Tibial artery (tissue), 4 donors: ENCODE results near the gene GMEB2.
"Not testable (repeated sequence)": the region's sequence is repeated elsewhere in the genome, so short reads cannot be mapped to it uniquely, and the experiment has no call there.

Experiments used
- DNase-seq, 2 donors: peaks; one replicate each; pipeline ENCODE4 v3.0.0-alpha.2; 2019
- H3K27ac ChIP-seq, 2 donors: fragments of 200-600 bp; sonication (generic) in 1 of 2; 1 replicate in 1 of 2; 2 replicates in 1 of 2; pipeline ENCODE4 v1.5.1; 2018 to 2019; ENCODE audit warnings: mild to moderate bottlenecking in 1 of 2
- H3K27me3 ChIP-seq, 2 donors: fragments of 200-600 bp; sonication (generic) in 1 of 2; one replicate each; pipeline versions ENCODE4 v1.5.1 to v1.6.0; 2016 to 2019
- H3K36me3 ChIP-seq, 3 donors: fragments of 200-600 bp; sonication (generic) in 2 of 3; one replicate each; pipeline ENCODE4 v1.5.1; 2016 to 2019; ENCODE audit warnings: mild to moderate bottlenecking in 2 of 3
- H3K4me1 ChIP-seq, 4 donors: fragments of 200-600 bp; sonication (generic) in 2 of 4; 1 replicate in 3 of 4; 2 replicates in 1 of 4; pipeline ENCODE4 v1.5.1; 2016 to 2019
- H3K4me3 ChIP-seq, 2 donors: fragments of 200-600 bp; sonication (generic) in 1 of 2; 1 replicate in 1 of 2; 2 replicates in 1 of 2; pipeline ENCODE4 v1.5.1; 2018 to 2019; ENCODE audit warnings: mild to moderate bottlenecking in 2 of 2
- H3K9me3 ChIP-seq, 3 donors: fragments of 200-600 bp; sonication (generic) in 1 of 3; one replicate each; pipeline ENCODE4 v1.5.1; 2016 to 2019
- intact Hi-C: fragments of 100-400 bp; cut with DNase I; formaldehyde crosslinking; loops from one replicate; pipeline ENCODE4 v1.15.0; 2023; ENCODE audit warnings: low total_unique reads
- TF ChIP-seq, protein P1 (sequence below), 2 experiments: fragments of 200-600 bp in 1 of 2; fragments of 450-650 bp in 1 of 2; IDR thresholded peaks; one replicate each; pipeline ENCODE4 v1.5.1; 2017 to 2019; ENCODE audit warnings: antibody characterized with exemption in 2 of 2, mild to moderate bottlenecking in 1 of 2, moderate library complexity in 1 of 2

The GMEB2 gene

DNA sequence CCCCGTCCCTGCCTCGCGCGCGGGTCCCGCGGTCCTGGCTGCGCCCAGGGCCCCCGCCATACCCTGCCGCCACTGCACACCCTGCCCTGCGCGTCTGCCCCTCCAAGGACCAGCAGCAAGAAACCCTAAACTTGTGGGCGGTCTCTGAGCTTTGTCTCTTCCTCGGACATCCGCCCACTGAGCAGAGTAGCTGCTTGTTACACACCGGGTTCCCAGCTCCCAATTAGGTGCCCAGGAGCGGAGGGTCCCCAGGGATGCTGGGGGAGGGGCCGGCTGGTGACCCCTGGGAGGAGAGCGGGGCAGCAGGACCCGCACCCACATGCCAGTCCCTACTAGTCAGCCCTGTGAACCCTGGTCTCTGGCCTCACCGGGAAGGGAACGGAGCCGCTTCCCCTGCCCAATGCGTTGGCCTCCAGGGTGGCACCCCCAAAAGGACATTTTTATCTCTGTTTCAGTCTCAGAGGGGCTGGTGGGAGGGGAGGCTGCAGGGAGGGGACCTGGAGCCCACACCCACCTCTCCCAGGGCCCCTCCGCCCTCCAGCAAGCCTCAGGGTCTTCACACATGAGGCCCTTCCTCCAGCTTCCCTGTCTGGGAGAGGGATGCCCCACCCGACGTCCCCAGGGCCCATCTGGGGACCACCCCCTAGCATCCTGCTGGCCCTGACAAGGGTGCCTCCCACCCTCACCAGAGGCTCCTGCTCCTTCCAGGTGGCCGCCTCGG is 15.8 kb upstream of the GMEB2 start:
- Histone ChIP-seq H3K4me1 (peaks cover 0 to 14% (median 9%) of the 10 kb centered on the region in 4 donors), H3K4me3 (peak overlapping the region; percentile 49 to 70), H3K9me3 (no peaks in the 10 kb centered on the region), H3K27me3 (peaks cover 0 to 4% of the 10 kb centered on the region in 2 donors), H3K36me3 (no peaks in the 10 kb centered on the region), H3K27ac (peak overlapping the region in 1 of 2 donors; percentile 13)
- TF ChIP-seq, protein P1, sequence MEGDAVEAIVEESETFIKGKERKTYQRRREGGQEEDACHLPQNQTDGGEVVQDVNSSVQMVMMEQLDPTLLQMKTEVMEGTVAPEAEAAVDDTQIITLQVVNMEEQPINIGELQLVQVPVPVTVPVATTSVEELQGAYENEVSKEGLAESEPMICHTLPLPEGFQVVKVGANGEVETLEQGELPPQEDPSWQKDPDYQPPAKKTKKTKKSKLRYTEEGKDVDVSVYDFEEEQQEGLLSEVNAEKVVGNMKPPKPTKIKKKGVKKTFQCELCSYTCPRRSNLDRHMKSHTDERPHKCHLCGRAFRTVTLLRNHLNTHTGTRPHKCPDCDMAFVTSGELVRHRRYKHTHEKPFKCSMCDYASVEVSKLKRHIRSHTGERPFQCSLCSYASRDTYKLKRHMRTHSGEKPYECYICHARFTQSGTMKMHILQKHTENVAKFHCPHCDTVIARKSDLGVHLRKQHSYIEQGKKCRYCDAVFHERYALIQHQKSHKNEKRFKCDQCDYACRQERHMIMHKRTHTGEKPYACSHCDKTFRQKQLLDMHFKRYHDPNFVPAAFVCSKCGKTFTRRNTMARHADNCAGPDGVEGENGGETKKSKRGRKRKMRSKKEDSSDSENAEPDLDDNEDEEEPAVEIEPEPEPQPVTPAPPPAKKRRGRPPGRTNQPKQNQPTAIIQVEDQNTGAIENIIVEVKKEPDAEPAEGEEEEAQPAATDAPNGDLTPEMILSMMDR (IDR thresholded peaks at IDR 0.05) = no peak
- no peak for DNase-seq
- intact Hi-C loops = loop anchor here (5.0 kb wide), 1 partner anchor 120 kb away; the partner anchor contains the start of gene PPDPF

DNA sequence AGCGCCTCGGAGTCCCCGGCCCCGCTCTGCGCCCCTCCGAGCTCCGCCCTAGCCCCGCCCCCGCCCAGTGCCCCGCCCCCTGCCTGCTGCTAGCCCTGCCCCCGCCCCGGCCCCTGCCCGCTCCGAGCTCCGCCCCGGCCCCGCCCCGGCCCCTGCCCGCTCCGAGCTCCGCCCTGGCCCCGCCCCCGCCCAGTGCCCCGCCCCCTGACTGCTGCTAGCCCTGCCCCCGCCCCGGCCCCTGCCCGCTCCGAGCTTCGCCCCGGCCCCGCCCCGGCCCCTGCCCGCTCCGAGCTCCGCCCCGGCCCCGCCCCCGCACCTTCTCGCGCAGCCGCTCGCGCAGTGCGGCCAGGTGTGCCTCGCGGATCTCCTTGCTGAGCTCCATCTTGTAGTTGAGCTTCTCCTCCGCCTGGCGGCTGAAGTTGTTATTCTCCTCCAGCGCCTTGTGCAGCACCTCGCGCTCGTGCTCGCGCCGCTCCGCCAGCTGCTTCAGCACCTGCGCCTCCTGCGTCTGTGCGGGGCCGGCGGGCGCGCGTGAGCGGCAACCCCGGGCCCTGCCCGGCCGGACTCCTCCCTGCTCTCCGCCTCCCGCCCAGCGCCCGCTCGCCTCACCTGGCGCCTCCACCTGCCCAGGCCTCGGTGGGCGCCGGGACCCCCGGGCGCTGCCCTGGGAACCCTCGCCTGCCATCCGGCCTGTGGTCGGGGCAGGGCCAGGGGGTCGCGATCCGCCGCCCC is 15.1 kb upstream of the GMEB2 start:
- Histone ChIP-seq H3K27me3 (peaks cover 0 to 4% of the 10 kb centered on the region in 2 donors), H3K4me1 (peaks cover 0 to 14% (median 9%) of the 10 kb centered on the region in 4 donors), H3K36me3 (no peaks in the 10 kb centered on the region), H3K9me3 (no peaks in the 10 kb centered on the region), H3K27ac (peak overlapping the region; percentile 61 to 73), H3K4me3 (peak overlapping the region; percentile 49 to 70)
- TF ChIP-seq, protein P1 (IDR thresholded peaks at IDR 0.05) = peak; percentile 28 to 53
- peak; percentile 79 to 91 for DNase-seq
- intact Hi-C loops = loop anchor here (5.0 kb wide), 1 partner anchor 120 kb away; the partner anchor contains the start of gene PPDPF

DNA sequence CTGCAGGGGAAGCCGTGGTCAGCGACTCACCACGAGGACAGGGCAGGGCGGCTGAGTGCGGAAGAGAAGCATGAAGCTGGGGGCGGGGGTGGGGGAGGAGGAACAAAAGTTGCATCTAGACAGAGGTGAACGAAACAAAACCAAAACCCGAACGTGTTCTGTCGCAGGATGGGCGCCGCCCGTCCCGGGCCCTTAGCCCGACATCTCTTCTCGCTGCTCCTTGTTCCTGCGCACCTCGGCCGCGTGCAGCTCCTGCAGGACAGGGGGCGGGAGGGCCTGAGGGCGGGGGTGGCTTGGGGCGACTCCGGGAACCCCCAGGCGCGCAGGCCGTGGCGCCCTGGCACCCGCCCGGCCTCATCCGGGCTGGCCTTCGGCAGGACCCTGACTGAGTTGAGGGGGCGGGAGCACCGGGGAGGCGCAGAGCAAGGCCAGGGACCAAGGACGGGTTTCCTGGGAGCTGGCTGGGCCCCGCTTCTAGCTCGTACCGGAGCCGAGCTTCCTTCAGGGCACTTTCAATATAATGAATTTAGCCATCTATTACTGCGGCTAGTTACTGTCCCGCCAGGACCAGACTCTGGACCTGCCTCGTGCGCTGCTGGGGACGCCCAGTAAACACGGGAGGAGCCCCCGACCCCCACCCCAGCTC is 14.4 kb upstream of the GMEB2 start:
- Histone ChIP-seq H3K4me3 (peak overlapping the region; percentile 49 to 70), H3K27ac (peak overlapping the region; percentile 61 to 73), H3K9me3 (no peaks in the 10 kb centered on the region), H3K4me1 (peaks cover 0 to 14% (median 9%) of the 10 kb centered on the region in 4 donors), H3K27me3 (peaks cover 0 to 4% of the 10 kb centered on the region in 2 donors), H3K36me3 (no peaks in the 10 kb centered on the region)
- TF ChIP-seq, protein P1 (IDR thresholded peaks at IDR 0.05) = no peak
- peak in 1 of 2 donors; percentile 72 for DNase-seq
- intact Hi-C loops = loop anchor here (5.0 kb wide), 1 partner anchor 119 kb away; the partner anchor contains the start of gene PPDPF

DNA sequence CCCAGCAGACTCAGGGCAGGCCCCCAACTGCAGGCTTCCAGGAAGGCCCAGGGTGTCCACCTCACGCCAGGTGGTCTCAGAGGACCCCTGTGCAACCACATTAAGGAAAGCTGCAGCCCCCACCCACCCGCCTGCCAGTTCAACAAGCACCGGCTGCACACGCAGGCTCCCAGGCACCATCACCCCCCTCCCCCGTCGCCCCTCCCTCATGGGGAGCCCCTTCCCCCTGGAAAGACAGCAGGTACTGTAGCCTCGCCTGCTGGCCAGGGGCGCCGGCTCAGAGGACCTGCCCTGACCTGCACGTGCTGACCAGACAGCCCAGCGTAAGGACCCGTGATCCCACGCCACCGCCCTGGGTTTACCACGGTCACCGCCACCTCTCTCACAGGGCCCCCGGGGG is 13.8 kb upstream of the GMEB2 start:
- DNase-seq = peak in 1 of 2 donors; percentile 63
- Histone ChIP-seq H3K4me1 (peaks cover 0 to 14% (median 9%) of the 10 kb centered on the region in 4 donors), H3K4me3 (peak overlapping the region; percentile 49 to 70)
- intact Hi-C loops = loop anchor here (5.0 kb wide), 1 partner anchor 118 kb away; the partner anchor contains the start of gene PPDPF
- not testable (repeated sequence) for H3K9me3 ChIP-seq, H3K36me3 ChIP-seq, H3K27ac ChIP-seq, H3K27me3 ChIP-seq

DNA sequence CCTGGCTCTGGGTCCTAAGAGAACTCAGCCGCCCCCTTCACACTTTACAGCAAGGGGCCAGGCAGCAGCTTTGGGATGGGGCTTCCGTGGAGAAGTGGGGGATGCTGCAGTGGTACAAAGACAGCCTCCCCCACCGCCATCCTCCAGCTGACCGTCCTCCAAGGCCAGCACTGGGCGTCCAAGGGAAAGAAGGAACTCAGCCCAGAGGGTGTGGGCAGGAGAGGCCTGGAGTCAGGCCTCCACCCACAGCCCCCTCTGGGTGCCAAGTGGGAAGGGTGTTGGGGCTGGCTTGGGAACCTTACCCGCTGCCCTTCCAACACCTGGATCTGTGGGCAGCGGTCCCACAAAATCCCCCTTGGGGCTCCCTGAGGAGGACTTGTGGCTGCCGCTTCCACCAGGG is 13.2 kb upstream of the GMEB2 start:
- DNase-seq = no peak
- peak overlapping the region; percentile 49 to 70 for H3K4me3 ChIP-seq
- peaks cover 0 to 4% of the 10 kb centered on the region in 2 donors for H3K27me3 ChIP-seq
- H3K9me3 ChIP-seq = no peaks in the 10 kb centered on the region
- TF ChIP-seq, protein P1 (IDR thresholded peaks at IDR 0.05) = no peak
- intact Hi-C loops = loop anchor here (5.0 kb wide), 1 partner anchor 118 kb away; the partner anchor contains the start of gene PPDPF
- H3K4me1 ChIP-seq = peaks cover 0 to 14% (median 9%) of the 10 kb centered on the region in 4 donors
- H3K27ac ChIP-seq = no peak overlapping the region
- H3K36me3 ChIP-seq = no peaks in the 10 kb centered on the region
